Right atrium auricular region (tissue), 2 donors: ENCODE data around the gene TMEM178B. TPM values are rescaled to one million over a fixed set of nuclear protein-coding genes. Genes with fewer than 3 reads are reported as not detected.

ENCODE experiments used
- DNase-seq: peaks from one replicate; pipeline ENCODE4 v3.0.0-alpha.2; 2019; ENCODE audit warnings: low spot score
- H3K27ac ChIP-seq, 2 donors: fragments of 200-600 bp; sonication (generic); 1 replicate in 1 of 2; 2 replicates in 1 of 2; pipeline ENCODE4 v1.5.1; 2016 to 2019
- H3K27me3 ChIP-seq, 2 donors: fragments of 200-600 bp; sonication (generic); one replicate each; pipeline versions ENCODE4 v1.5.1 to v1.6.0; 2017 to 2019
- H3K36me3 ChIP-seq: fragments of 200-600 bp; sonication (generic); one replicate; pipeline ENCODE4 v1.5.1; 2016
- H3K4me1 ChIP-seq, 2 donors: fragments of 200-600 bp; sonication (generic); one replicate each; pipeline versions ENCODE4 v1.5.1 to v1.6.0; 2017 to 2019
- H3K4me3 ChIP-seq, 2 donors: fragments of 200-600 bp; sonication (generic); 1 replicate in 1 of 2; 2 replicates in 1 of 2; pipeline ENCODE4 v1.5.1; 2017 to 2019; ENCODE audit warnings: mild to moderate bottlenecking in 1 of 2, moderate library complexity in 1 of 2
- H3K9me3 ChIP-seq, 2 donors: fragments of 200-600 bp; sonication (generic); one replicate each; pipeline ENCODE4 v1.5.1; 2019
- CTCF ChIP-seq, 2 donors: fragments of 200-600 bp; sonication (generic); IDR thresholded peaks; one replicate each; pipeline ENCODE4 v1.5.1; 2019; ENCODE audit warnings: antibody characterized with exemption in 2 of 2
- total RNA-seq, 2 donors: library from RNA; depleted of rRNA; stranded (reverse); fragments of >200 nt; gene quantifications; one replicate each; pipeline ENCODE4 v1.1.0, GENCODE V29; 2016

TMEM178B gene
- total RNA-seq, 2 donors from 2014 or later = 15.8 to 48.7 TPM

- no peaks in the 10 kb centered on the region for H3K36me3 ChIP-seq
- no peak for DNase-seq
- no peaks in the 10 kb centered on the region for H3K27me3 ChIP-seq
- no peak overlapping the region for H3K4me3 ChIP-seq
- no peaks in the 10 kb centered on the region for H3K9me3 ChIP-seq
- TF ChIP-seq CTCF (IDR thresholded peaks at IDR 0.05) = no peak
- H3K4me1 ChIP-seq = no peaks in the 10 kb centered on the region
- no peak overlapping the region for H3K27ac ChIP-seq
Observed at GRCh38 chr7:141239661-141240060, 165.8 kb downstream of the TMEM178B start.

GRCh38 chr7:141242568-141242967 lies 168.7 kb downstream of the TMEM178B start:
- DNase-seq = no peak
- H3K9me3 ChIP-seq = no peaks in the 10 kb centered on the region
- H3K27ac ChIP-seq = no peak overlapping the region
- H3K27me3 ChIP-seq = no peaks in the 10 kb centered on the region
- no peaks in the 10 kb centered on the region for H3K36me3 ChIP-seq
- no peaks in the 10 kb centered on the region for H3K4me1 ChIP-seq
- H3K4me3 ChIP-seq = no peak overlapping the region
- TF ChIP-seq CTCF (IDR thresholded peaks at IDR 0.05) = no peak

GRCh38 chr7:141243368-141243767 lies 169.5 kb downstream of the TMEM178B start:
- Histone ChIP-seq H3K9me3 (no peaks in the 10 kb centered on the region), H3K27me3 (no peaks in the 10 kb centered on the region), H3K4me1 (no peaks in the 10 kb centered on the region), H3K27ac (no peak overlapping the region), H3K4me3 (no peak overlapping the region), H3K36me3 (no peaks in the 10 kb centered on the region)
- DNase-seq = no peak
- no peak for TF ChIP-seq CTCF (IDR thresholded peaks at IDR 0.05)

- no peaks in the 10 kb centered on the region for H3K27me3 ChIP-seq
Observed at GRCh38 chr7:141244435-141244834, 170.6 kb downstream of the TMEM178B start.

GRCh38 chr7:141246426-141246825 lies 172.6 kb downstream of the TMEM178B start:
- Histone ChIP-seq H3K27me3 (no peaks in the 10 kb centered on the region), H3K4me1 (no peaks in the 10 kb centered on the region), H3K27ac (no peak overlapping the region), H3K9me3 (no peaks in the 10 kb centered on the region), H3K36me3 (no peaks in the 10 kb centered on the region), H3K4me3 (no peak overlapping the region)
- TF ChIP-seq CTCF (IDR thresholded peaks at IDR 0.05) = no peak
- no peak for DNase-seq

More at GRCh38 chr7:141244435-141244834, 170.6 kb downstream of the TMEM178B start:
- no peaks in the 10 kb centered on the region for H3K4me1 ChIP-seq
- DNase-seq = no peak
- H3K36me3 ChIP-seq = no peaks in the 10 kb centered on the region
- H3K4me3 ChIP-seq = no peak overlapping the region
- H3K9me3 ChIP-seq = no peaks in the 10 kb centered on the region
- H3K27ac ChIP-seq = no peak overlapping the region
- no peak for TF ChIP-seq CTCF (IDR thresholded peaks at IDR 0.05)

- no peaks in the 10 kb centered on the region for H3K9me3 ChIP-seq
- H3K4me1 ChIP-seq = no peaks in the 10 kb centered on the region
- H3K27me3 ChIP-seq = no peaks in the 10 kb centered on the region
- no peak overlapping the region for H3K4me3 ChIP-seq
- DNase-seq = no peak
- H3K36me3 ChIP-seq = no peaks in the 10 kb centered on the region
- no peak overlapping the region for H3K27ac ChIP-seq
- TF ChIP-seq CTCF (IDR thresholded peaks at IDR 0.05) = no peak
Observed at GRCh38 chr7:141251180-141251579, 177.3 kb downstream of the TMEM178B start.
